NCI-H345 treated with DMSO at 0.1 percent for 48 hours (cell line): Measurements from ENCODE around the gene SUMF1.
"Not testable (repeated sequence)": the region's sequence is repeated elsewhere in the genome, so short reads cannot be mapped to it uniquely, and the experiment has no call there.

ENCODE experiments used
- DNase-seq: peaks from one replicate; lab custom pipeline; 2025; ENCODE audit not compliant: unreplicated experiment; lab: John Stamatoyannopoulos, UW

The SUMF1 gene

GRCh38 chr3:4462369-4463040 is 4.6 kb downstream of the SUMF1 start:
- no peak for DNase-seq

- DNase-seq, result no peak
These were observed 5.5 kb downstream of the SUMF1 start for GRCh38 chr3:4461468-4462090.

GRCh38 chr3:4460334-4460733 is 6.7 kb downstream of the SUMF1 start:
- no peak for DNase-seq

GRCh38 chr3:4458961-4459360 is 8.1 kb downstream of the SUMF1 start:
- DNase-seq, result no peak

GRCh38 chr3:4456780-4457179 is 10.3 kb downstream of the SUMF1 start:
- not testable (repeated sequence) for DNase-seq

GRCh38 chr3:4454142-4454541 is 12.9 kb downstream of the SUMF1 start:
- no peak for DNase-seq

- no peak for DNase-seq
These were observed 17.8 kb downstream of the SUMF1 start for GRCh38 chr3:4449043-4449805.

- DNase-seq, result no peak
These were observed 18.9 kb downstream of the SUMF1 start for GRCh38 chr3:4448187-4448586.

GRCh38 chr3:4447295-4447999 is 19.6 kb downstream of the SUMF1 start:
- DNase-seq, result no peak

- DNase-seq, result no peak
These were observed 26.1 kb downstream of the SUMF1 start for GRCh38 chr3:4440951-4441350.

- DNase-seq, result no peak
These were observed 28.8 kb downstream of the SUMF1 start for GRCh38 chr3:4438296-4438695.

- no peak for DNase-seq
These were observed 34.8 kb downstream of the SUMF1 start for GRCh38 chr3:4432259-4432658.

GRCh38 chr3:4429648-4430350 is 37.3 kb downstream of the SUMF1 start:
- no peak for DNase-seq

- no peak for DNase-seq
These were observed 40.2 kb downstream of the SUMF1 start for GRCh38 chr3:4426782-4427344.

GRCh38 chr3:4426261-4426781 is 40.7 kb downstream of the SUMF1 start:
- DNase-seq, result no peak

GRCh38 chr3:4425707-4426106 is 41.4 kb downstream of the SUMF1 start:
- DNase-seq, result no peak

- DNase-seq, result no peak
These were observed 42.0 kb downstream of the SUMF1 start for GRCh38 chr3:4425055-4425454.

GRCh38 chr3:4421121-4421520 is 45.9 kb downstream of the SUMF1 start:
- no peak for DNase-seq

GRCh38 chr3:4419920-4420319 is 47.1 kb downstream of the SUMF1 start:
- DNase-seq, result no peak

GRCh38 chr3:4419386-4419785 is 47.7 kb downstream of the SUMF1 start:
- no peak for DNase-seq
